GM12875 (cell line): Measurements from ENCODE around the gene SH3BP2.

Source experiments
- H3K4me3 ChIP-seq: one replicate; pipeline ENCODE4 v1.5.1; 2011; ENCODE audit warnings: low read depth, low read length, control low read depth
- TF ChIP-seq, protein P1 (sequence below): IDR thresholded peaks from 2 replicates; pipeline ENCODE4 v1.5.1; 2011; ENCODE audit warnings: low read depth, mild to moderate bottlenecking, control low read depth, inconsistent platforms, low read length, moderate library complexity, borderline replicate concordance; ENCODE audit not compliant: insufficient read depth

SH3BP2 gene

DNA sequence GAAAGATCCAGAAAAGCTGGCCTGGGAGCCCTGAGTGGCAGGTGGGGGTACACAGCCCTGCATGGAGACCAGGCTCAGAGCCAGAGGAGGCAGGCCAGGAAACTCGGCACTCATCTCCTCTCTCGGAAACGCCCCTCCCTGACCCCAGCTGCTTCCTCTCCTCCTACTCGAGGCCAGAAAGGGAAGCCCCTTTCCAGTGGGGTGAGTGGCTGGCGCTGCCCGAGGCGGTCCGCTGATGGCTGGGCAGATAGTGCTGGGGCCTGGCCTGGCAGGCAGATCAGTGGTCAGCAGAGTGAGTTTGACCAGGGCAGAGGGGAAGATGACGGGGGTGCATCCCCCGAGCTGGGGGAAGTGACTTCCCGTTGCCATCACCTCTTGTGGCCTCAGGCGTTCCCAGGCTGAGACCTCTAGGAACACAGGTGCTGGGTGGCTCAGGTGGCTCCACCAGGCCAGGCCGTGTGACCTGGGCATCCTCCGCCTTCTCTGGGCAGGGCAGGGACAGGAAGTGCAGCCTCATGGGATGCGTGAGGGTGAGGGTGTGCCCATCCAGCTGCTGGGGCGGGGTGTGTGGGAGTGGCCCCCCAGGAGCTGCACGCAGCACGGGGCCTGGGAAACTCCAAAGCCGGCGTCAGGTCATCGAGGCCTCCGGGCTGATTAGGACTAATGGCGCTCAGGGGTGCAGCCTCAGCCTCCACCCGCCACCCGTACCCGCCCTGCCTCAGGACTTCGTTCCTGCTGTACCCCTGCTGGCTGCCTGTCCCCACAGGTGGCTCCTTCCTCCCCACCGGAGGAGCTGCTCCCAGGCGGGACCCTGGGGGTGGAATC lies 5.7 kb downstream of the SH3BP2 start:
- peak overlapping the region; percentile 60 for H3K4me3 ChIP-seq
- TF ChIP-seq, protein P1, sequence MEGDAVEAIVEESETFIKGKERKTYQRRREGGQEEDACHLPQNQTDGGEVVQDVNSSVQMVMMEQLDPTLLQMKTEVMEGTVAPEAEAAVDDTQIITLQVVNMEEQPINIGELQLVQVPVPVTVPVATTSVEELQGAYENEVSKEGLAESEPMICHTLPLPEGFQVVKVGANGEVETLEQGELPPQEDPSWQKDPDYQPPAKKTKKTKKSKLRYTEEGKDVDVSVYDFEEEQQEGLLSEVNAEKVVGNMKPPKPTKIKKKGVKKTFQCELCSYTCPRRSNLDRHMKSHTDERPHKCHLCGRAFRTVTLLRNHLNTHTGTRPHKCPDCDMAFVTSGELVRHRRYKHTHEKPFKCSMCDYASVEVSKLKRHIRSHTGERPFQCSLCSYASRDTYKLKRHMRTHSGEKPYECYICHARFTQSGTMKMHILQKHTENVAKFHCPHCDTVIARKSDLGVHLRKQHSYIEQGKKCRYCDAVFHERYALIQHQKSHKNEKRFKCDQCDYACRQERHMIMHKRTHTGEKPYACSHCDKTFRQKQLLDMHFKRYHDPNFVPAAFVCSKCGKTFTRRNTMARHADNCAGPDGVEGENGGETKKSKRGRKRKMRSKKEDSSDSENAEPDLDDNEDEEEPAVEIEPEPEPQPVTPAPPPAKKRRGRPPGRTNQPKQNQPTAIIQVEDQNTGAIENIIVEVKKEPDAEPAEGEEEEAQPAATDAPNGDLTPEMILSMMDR = no peak

DNA sequence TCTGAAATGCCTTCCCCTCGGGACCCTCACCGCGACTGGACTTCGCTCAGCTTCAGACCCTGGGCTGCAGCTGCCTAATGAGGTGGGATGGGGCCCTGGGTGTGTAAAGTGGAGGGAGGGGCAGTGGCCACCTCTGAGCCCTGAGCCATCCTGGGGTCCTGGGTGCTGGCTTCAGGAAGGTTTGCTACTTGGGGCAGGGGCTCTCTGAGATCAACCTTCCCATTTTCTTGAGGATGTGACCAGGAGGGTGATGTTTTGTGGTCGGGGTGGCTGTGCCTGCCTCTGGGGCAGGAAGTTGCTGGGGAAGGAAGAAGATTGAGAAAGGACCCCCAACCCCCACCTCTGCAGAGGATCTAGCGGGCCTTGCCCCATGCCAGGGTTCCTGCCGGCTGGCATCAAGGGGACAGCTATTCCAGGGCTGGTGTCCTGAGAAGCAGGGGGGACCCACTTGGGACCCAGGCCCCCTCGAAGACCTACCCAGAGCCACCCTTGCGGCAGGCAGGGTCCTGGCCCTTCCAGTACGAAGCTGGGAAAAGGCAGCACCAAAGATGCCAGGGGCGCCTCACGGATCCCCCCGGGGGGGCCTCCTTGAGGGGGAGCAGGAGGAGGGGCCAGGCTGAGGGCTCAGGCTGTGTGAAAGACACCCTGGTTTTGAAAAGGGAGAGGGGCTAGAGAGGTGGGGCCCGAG lies 6.5 kb downstream of the SH3BP2 start:
- H3K4me3 ChIP-seq = peak overlapping the region; percentile 60
- TF ChIP-seq, protein P1 = no peak

DNA sequence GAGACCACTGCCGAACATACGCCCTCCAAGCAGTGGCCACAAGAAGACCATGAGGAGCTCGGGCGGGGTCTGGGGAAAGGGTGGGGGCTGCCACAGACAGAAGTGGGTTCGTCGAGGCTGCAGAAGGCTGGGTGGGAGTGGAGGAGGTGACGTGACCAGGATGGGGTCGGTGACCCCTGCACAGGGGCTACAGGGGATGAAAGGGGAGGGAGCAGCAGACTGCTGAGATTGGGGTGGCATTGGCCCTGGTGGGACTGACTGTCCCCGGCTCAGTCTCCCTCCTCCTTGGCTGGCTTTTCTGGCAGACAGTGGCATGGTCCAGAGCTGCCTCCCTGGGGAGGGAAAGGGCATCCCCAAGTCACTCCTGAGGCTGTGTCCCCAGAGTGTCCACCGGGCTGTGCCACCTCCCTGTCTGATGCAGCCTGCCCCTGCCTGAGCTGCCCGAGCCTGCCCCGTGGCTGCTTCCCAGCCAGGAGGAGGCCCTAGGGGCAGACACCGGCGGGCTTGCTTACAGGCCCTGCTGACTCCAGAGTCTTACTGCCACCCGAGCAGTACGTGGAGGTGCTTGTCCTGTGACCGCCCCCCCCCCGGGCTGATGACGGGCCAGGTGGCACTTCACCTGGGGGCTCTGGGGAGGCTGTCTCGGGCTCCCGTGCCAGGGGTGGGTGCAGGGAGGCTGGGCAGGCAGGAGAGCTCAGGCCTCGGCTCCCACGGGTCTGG lies 7.2 kb downstream of the SH3BP2 start:
- H3K4me3 ChIP-seq = peak overlapping the region; percentile 60
- TF ChIP-seq, protein P1 = no peak

DNA sequence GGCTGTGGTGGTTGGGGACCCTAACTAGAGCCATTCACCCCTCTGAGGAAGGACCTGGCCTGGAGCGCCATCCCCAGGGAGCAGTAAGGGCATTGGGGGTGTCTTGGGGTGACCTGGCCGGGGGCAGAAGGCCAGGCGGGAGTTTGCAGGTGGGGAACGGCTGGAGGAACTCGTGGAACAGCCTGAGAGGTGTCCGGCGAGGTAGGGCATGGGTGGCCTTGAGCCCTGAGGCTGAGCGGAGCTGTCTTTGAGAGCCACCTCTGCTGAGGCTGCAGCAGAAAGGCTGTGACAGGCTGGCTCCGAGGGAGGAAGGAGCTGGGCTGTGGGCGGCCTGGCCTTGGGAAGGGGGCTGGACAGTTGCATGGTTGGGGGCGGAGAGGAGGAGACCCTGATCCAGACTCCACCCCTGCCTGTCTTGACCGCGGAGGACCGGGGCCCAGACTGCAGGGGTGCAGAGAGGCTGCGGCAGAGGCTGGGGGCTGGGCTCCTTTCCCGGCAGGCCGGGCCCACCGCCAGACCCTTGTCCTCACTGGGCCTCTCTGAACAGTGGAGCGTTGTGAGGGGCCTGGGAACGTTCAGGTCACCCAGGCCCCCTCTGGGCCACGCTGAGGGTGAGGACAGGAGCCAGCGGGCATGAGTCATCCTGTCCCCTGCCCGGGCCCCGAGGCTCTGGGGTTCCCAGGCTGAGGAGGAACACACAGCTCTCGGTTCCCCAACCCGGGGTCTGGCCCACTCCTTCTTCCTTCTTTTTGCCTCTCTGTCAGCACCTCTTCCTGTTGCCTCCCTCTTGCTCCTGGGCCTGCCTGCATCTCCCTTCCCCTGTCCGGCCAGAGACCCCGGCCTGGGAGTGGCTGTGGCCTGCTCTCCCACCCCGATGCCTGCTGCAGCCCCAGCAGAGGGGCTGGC lies 8.1 kb downstream of the SH3BP2 start:
- TF ChIP-seq, protein P1 = no peak
- H3K4me3 ChIP-seq = peak overlapping the region; percentile 60

DNA sequence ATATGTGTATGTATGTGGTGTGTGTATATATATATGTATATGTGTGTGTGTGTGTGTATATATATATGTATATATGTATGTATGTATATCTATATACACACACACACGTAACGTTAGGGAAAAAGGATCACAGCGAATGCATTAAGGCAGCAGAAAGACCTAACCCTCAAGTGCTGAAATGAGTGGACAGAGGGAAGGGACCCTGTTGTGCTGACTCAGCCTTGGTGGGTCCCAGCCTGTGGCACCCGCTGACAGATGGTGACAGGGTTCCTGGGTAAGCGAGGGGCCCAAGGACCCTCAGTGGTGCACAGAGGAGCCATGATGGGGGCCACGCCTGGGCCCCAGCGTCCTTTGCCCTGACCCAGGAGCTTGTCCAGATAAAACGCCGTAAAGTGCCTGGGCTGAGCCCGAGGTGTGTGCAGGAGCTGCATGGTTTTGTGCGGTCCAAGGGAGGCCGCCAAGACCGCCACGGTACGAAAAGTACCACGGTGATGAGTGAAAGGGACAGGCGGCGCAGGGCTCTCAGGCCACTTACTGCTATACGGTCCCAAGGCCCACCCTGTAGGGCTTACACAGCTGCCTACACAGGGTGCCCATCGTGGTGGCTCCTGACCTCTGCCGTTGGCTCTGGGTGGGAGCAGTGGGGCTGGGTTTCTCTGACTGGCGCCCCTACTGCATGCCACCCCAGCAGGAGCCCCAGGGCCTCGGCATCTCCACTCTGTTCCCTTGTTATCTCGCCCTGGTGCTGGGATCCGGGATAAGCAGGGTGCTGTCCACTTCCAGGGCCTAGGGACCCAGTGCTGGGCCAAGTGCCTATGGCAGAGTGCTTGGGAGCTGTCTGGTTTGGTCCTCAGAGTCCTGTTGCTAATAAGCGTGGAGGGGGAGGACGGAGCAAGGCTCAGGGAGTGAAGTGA lies 10.0 kb downstream of the SH3BP2 start:
- TF ChIP-seq, protein P1 = no peak
- H3K4me3 ChIP-seq = no peak overlapping the region
